Hepatocyte (in vitro differentiated cells): ENCODE measurements around the gene DGKA. TPM values are rescaled to one million over a fixed set of nuclear protein-coding genes. Genes with fewer than 3 reads are reported as not detected.

Experiments used
- DNase-seq: peaks from one replicate; pipeline ENCODE4 v3.0.0-alpha.2; 2016; ENCODE audit warnings: low spot score
- H2AFZ ChIP-seq: fragments of 200-600 bp; sonication (generic); 2 replicates; pipeline ENCODE4 v1.6.0; 2016; ENCODE audit warnings: antibody characterized with exemption, mild to moderate bottlenecking
- H3K27ac ChIP-seq: fragments of 200-600 bp; sonication (generic); 2 replicates; pipeline ENCODE4 v1.5.1; 2016; ENCODE audit warnings: mild to moderate bottlenecking
- H3K27me3 ChIP-seq: fragments of 200-600 bp; sonication (generic); 2 replicates; pipeline ENCODE4 v1.6.1; 2016
- H3K36me3 ChIP-seq: fragments of 200-600 bp; sonication (generic); replicated peaks from 2 replicates; pipeline ENCODE4 v1.5.1; 2016; ENCODE audit warnings: low read depth; ENCODE audit not compliant: insufficient read depth
- H3K4me1 ChIP-seq: fragments of 200-600 bp; sonication (generic); 2 replicates; pipeline ENCODE4 v1.5.1; 2016; ENCODE audit warnings: mild to moderate bottlenecking, moderate library complexity; ENCODE audit not compliant: insufficient read depth
- H3K4me2 ChIP-seq: fragments of 200-600 bp; sonication (generic); 2 replicates; pipeline ENCODE4 v1.6.0; 2016
- H3K4me3 ChIP-seq: fragments of 200-600 bp; sonication (generic); 2 replicates; pipeline ENCODE4 v1.5.1; 2016; ENCODE audit warnings: mild to moderate bottlenecking
- H3K79me2 ChIP-seq: fragments of 200-600 bp; sonication (generic); 2 replicates; pipeline ENCODE4 v1.6.0; 2017; ENCODE audit warnings: mild to moderate bottlenecking
- H3K9me2 ChIP-seq: fragments of 200-600 bp; sonication (generic); replicated peaks from 2 replicates; pipeline ENCODE4 v1.6.0; 2017; ENCODE audit warnings: mild to moderate bottlenecking; ENCODE audit not compliant: insufficient read depth
- H3K9me3 ChIP-seq: fragments of 200-600 bp; sonication (generic); 2 replicates; pipeline ENCODE4 v1.5.1; 2016; ENCODE audit warnings: low read depth, mild to moderate bottlenecking
- H4K20me1 ChIP-seq: fragments of 200-600 bp; sonication (generic); 2 replicates; pipeline ENCODE4 v1.6.0; 2016; ENCODE audit warnings: mild to moderate bottlenecking; ENCODE audit not compliant: insufficient read depth, poor library complexity, severe bottlenecking
- EZH2 ChIP-seq: fragments of 200-600 bp; sonication (generic); IDR thresholded peaks from 2 replicates; pipeline ENCODE4 v1.6.1; 2016; ENCODE audit warnings: antibody characterized with exemption, mild to moderate bottlenecking, borderline replicate concordance
- EZH2phosphoT487 ChIP-seq: fragments of 200-600 bp; sonication (generic); IDR thresholded peaks from one replicate; pipeline ENCODE4 v1.6.1; 2018; ENCODE audit warnings: antibody characterized with exemption, mild to moderate bottlenecking, low read depth, moderate library complexity; ENCODE audit not compliant: unreplicated experiment, severe bottlenecking
- WGBS: methylation state at CpG from one replicate; pipeline ENCODE4 v1.1.6; 2016; ENCODE audit warnings: low lambda C conversion rate; ENCODE audit errors: missing lambda C conversion rate; 5-methylcytosine and 5-hydroxymethylcytosine counted together
- polyA plus RNA-seq: library from polyadenylated mRNA; unstranded; fragments of >200 nt; fragmentation: Nextera tagmentation; extraction: Ambion mirVana; gene quantifications from 2 replicates; pipeline ENCODE4 v1.2.1, GENCODE V29; 2016
- total RNA-seq: library from RNA; depleted of rRNA; stranded (reverse); fragments of >200 nt; gene quantifications from 2 replicates; pipeline ENCODE4 v1.2.3, GENCODE V29; 2014
- TF ChIP-seq, protein P1 (sequence below): fragments of 200-600 bp; sonication (generic); IDR thresholded peaks from 2 replicates; pipeline ENCODE4 v1.5.1; 2016; ENCODE audit warnings: antibody characterized with exemption, mild to moderate bottlenecking; ENCODE audit not compliant: poor library complexity

DGKA gene
- total and polyA plus RNA-seq, 2 experiments from 2014 or later: 25.3 to 25.9 TPM

DNA sequence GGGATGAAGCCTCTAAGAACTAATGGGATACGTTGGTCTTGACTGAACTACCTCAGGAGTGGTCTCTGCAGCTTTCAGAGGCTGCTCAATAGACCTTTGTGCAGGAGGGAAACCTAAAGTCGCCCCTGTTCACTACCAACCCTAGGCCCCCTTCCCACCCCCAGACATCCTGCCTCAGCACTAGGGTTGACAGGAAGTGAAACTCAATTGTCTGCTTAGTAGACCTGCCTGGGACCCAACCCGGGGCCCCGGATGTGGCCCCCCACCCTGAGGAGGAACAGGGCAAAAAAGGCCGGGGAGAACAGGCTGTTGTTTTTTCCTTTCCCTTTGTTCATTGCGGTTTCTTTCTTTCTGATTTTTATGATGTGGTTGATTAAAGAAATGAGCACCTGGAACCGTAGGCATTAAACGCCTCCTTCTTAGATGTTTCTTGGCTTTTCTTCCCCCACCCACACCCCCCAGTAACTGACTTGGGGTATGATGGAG lies 1.6 kb upstream of the DGKA start:
- Histone ChIP-seq H3K27ac (peak overlapping the region; percentile 97), H3K4me1 (peaks cover 43% of the 10 kb centered on the region), H3K36me3 (no peaks in the 10 kb centered on the region), H3K9me3 (no peaks in the 10 kb centered on the region), H3K79me2 (peaks cover 40% of the 10 kb centered on the region), H3K4me3 (no peak overlapping the region), H4K20me1 (no peaks in the 10 kb centered on the region), H3K9me2 (no peaks in the 10 kb centered on the region), H2AFZ (no peak overlapping the region), H3K4me2 (peak overlapping the region; percentile 92), H3K27me3 (no peaks in the 10 kb centered on the region)
- no peak for TF ChIP-seq EZH2
- TF ChIP-seq, protein P1, sequence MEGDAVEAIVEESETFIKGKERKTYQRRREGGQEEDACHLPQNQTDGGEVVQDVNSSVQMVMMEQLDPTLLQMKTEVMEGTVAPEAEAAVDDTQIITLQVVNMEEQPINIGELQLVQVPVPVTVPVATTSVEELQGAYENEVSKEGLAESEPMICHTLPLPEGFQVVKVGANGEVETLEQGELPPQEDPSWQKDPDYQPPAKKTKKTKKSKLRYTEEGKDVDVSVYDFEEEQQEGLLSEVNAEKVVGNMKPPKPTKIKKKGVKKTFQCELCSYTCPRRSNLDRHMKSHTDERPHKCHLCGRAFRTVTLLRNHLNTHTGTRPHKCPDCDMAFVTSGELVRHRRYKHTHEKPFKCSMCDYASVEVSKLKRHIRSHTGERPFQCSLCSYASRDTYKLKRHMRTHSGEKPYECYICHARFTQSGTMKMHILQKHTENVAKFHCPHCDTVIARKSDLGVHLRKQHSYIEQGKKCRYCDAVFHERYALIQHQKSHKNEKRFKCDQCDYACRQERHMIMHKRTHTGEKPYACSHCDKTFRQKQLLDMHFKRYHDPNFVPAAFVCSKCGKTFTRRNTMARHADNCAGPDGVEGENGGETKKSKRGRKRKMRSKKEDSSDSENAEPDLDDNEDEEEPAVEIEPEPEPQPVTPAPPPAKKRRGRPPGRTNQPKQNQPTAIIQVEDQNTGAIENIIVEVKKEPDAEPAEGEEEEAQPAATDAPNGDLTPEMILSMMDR: no peak
- no peak for TF ChIP-seq EZH2phosphoT487
- 90% methylated on average over 8 of the region's 8 CpGs for WGBS
- DNase-seq: no peak

DNA sequence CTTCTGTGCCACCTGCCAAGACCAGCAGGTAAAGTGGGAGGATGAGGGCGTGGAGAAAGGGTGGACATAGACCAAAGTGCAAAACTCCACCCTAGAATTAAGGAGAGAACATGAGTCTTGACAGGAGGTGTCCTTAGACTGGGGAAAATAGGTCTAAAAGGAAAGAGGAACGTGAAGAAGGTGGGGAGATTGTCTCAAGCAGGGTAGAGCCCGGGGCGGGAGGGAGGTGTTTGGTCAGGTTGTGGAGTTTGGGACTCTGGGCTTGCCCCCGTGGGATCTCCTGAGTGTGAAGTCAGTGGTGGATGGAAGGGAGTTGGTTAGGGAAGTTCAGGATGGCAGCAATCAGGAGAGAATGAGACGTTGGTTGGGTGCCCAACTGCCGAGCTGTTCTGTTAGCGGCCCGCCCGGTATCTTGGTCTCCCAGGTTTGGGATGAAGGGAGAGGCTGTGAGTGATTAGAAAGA lies 386 bp downstream of the DGKA start:
- peak overlapping the region; percentile 95 for H2AFZ ChIP-seq
- DNase-seq: no peak
- no peaks in the 10 kb centered on the region for H3K27me3 ChIP-seq
- no peaks in the 10 kb centered on the region for H3K9me2 ChIP-seq
- no peaks in the 10 kb centered on the region for H3K9me3 ChIP-seq
- WGBS: 24% methylated on average over 10 of the region's 10 CpGs
- peak overlapping the region; percentile 69 for H3K4me3 ChIP-seq
- H3K4me1 ChIP-seq: peaks cover 40% of the 10 kb centered on the region
- peak overlapping the region; percentile 97 for H3K27ac ChIP-seq
- no peaks in the 10 kb centered on the region for H4K20me1 ChIP-seq
- peak overlapping the region; percentile 96 for H3K4me2 ChIP-seq
- TF ChIP-seq EZH2phosphoT487 (no peak), EZH2 (no peak)
- TF ChIP-seq, protein P1: no peak
- peaks cover 20% of the 10 kb centered on the region for H3K79me2 ChIP-seq
- H3K36me3 ChIP-seq: no peaks in the 10 kb centered on the region

DNA sequence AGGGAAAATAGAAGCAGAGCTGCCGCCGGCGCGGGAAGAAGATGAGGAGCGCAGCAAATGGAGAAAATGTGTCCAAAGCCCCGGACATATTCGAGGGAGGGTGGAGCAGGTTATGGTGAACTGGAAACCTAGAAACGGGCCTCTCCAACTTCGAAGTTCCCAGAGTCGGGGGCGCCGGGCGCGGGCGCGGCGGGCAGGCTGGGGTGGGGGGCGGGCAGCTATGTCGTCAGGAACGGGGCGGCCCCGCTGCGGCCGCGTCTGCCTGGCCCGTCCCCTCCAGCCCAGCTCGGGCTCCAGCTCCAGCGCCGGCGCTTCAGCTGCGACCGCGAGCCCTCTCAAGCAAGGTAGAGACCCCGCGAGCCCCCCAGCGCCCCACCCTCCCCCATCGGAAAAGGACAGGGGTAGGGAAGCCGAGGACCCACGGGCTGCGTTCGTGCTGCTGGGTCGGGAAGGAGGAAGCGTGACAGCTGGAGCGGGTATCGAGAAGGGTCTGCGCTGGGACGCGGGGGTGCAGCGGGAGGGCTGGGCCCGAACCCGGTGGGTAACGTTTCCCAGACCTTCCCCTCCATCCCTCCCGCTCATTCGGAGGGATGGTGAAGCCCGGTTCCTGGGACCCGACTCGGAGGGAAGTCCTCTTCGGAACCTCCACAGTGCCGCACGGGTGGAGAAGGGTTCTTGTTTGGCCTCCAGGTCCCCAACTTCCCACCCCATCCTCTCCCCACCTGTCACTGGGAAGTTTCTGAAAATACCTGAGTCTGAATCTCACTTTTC lies 1.0 kb downstream of the DGKA start:
- WGBS: 2% methylated on average over 15 of the region's 60 CpGs
- H2AFZ ChIP-seq: peak overlapping the region; percentile 95
- H3K4me1 ChIP-seq: peaks cover 40% of the 10 kb centered on the region
- H3K4me2 ChIP-seq: peak overlapping the region; percentile 96
- no peaks in the 10 kb centered on the region for H3K27me3 ChIP-seq
- no peaks in the 10 kb centered on the region for H3K9me2 ChIP-seq
- no peaks in the 10 kb centered on the region for H4K20me1 ChIP-seq
- H3K36me3 ChIP-seq: no peaks in the 10 kb centered on the region
- peak overlapping the region; percentile 97 for H3K27ac ChIP-seq
- TF ChIP-seq EZH2phosphoT487 (no peak), EZH2 (no peak)
- TF ChIP-seq, protein P1: no peak
- peak overlapping the region; percentile 69 for H3K4me3 ChIP-seq
- peaks cover 19% of the 10 kb centered on the region for H3K79me2 ChIP-seq
- DNase-seq: peak; percentile 80
- H3K9me3 ChIP-seq: no peaks in the 10 kb centered on the region
